Endodermal cell (in vitro differentiated cells): ENCODE measurements around the gene SOX11. TPM values are rescaled to one million over a fixed set of nuclear protein-coding genes. Genes with fewer than 3 reads are reported as not detected.

Experiments used
- DNase-seq: peaks from one replicate; pipeline ENCODE4 v3.0.0-alpha.2; 2017
- H3K27ac ChIP-seq: 2 replicates; pipeline ENCODE4 v1.5.1; 2013; ENCODE audit warnings: mild to moderate bottlenecking, low read depth, low read length, moderate library complexity
- H3K27me3 ChIP-seq: 2 replicates; pipeline ENCODE4 v1.6.1; 2013; ENCODE audit warnings: mild to moderate bottlenecking, low read length, moderate library complexity; ENCODE audit not compliant: insufficient read depth, control insufficient read depth, poor library complexity, severe bottlenecking
- H3K36me3 ChIP-seq: 2 replicates; pipeline ENCODE4 v1.7.0; 2013; ENCODE audit warnings: mild to moderate bottlenecking, low read length, moderate library complexity; ENCODE audit not compliant: control insufficient read depth, insufficient read depth
- H3K4me1 ChIP-seq: one replicate; pipeline ENCODE4 v1.7.0; 2013; ENCODE audit warnings: low read length; ENCODE audit not compliant: control insufficient read depth, insufficient read depth
- H3K4me3 ChIP-seq: 2 replicates; pipeline ENCODE4 v1.5.1; 2013; ENCODE audit warnings: mild to moderate bottlenecking, low read length, moderate library complexity
- H3K9ac ChIP-seq: 2 replicates; pipeline ENCODE4 v1.6.1; 2013; ENCODE audit warnings: mild to moderate bottlenecking, low read length, moderate library complexity; ENCODE audit not compliant: poor library complexity, severe bottlenecking; ENCODE audit errors: extremely low read depth
- H3K9me3 ChIP-seq: 2 replicates; pipeline ENCODE4 v1.6.1; 2013; ENCODE audit warnings: mild to moderate bottlenecking, low read length, moderate library complexity; ENCODE audit not compliant: control insufficient read depth
- H3K27ac Mint-ChIP-seq: 2 replicates; pipeline ENCODE4 v1.8.0; 2020; ENCODE audit warnings: mixed read lengths
- H3K27me3 Mint-ChIP-seq: 2 replicates; pipeline ENCODE4 v1.8.0; 2021; ENCODE audit warnings: mild to moderate bottlenecking, mixed read lengths; ENCODE audit not compliant: insufficient read depth
- H3K36me3 Mint-ChIP-seq: 2 replicates; pipeline ENCODE4 v1.8.0; 2020; ENCODE audit warnings: low read depth, mixed read lengths
- H3K4me1 Mint-ChIP-seq: 2 replicates; pipeline ENCODE4 v1.8.0; 2020; ENCODE audit warnings: mixed read lengths
- H3K4me3 Mint-ChIP-seq: 2 replicates; pipeline ENCODE4 v1.8.0; 2020; ENCODE audit warnings: mild to moderate bottlenecking, moderate library complexity, mixed read lengths
- H3K9me3 Mint-ChIP-seq: 2 replicates; pipeline ENCODE4 v1.8.0; 2020; ENCODE audit warnings: mild to moderate bottlenecking, mixed read lengths
- CTCF ChIP-seq: fragments of 200-600 bp; sonication (generic); conservative IDR thresholded peaks from 2 replicates; pipeline ENCODE4 v1.5.0; 2021; ENCODE audit warnings: antibody characterized with exemption, mild to moderate bottlenecking
- WGBS, 2 experiments: methylation state at CpG; one replicate each; pipeline versions ENCODE4 v1.1.5 to v1.1.7; 2013; ENCODE audit warnings: missing lambda C conversion rate in 2 of 2, mixed read lengths in 1 of 2; ENCODE audit not compliant: insufficient coverage in 1 of 2, insufficient read length in 1 of 2; 5-methylcytosine and 5-hydroxymethylcytosine counted together
- total RNA-seq, 2 donors: library from RNA; stranded (reverse); fragmentation: NEBNext Ultra II Directional in 1 of 2; extraction: Animal tissue kit (Norgen Biotek cat#: 25700) in 1 of 2; gene quantifications; 2 replicates in 1 of 2; 3 replicates in 1 of 2; pipeline ENCODE4 v1.2.1, GENCODE V29; 2021

The SOX11 gene
- total RNA-seq, 2 donors from 2014 or later, result 35.9 to 48.9 TPM

- Histone ChIP-seq H3K36me3 (peaks cover 15% of the 10 kb centered on the region), H3K9ac (no peak overlapping the region), H3K9me3 (no peaks in the 10 kb centered on the region), H3K4me3 (no peak overlapping the region), H3K27ac (no peak overlapping the region), H3K4me1 (no peaks in the 10 kb centered on the region), H3K27me3 (no peaks in the 10 kb centered on the region)
- H3K36me3 Mint-ChIP-seq, result peaks cover 6% of the 10 kb centered on the region
- no peak for DNase-seq
- TF ChIP-seq CTCF, result no peak
- 91 to 97% methylated on average over 4 of the region's 4 CpGs for WGBS, 2 experiments
- peaks cover 4% of the 10 kb centered on the region for H3K4me1 Mint-ChIP-seq
- no peaks in the 10 kb centered on the region for H3K9me3 Mint-ChIP-seq
- no peak overlapping the region for H3K27ac Mint-ChIP-seq
- peaks cover 11% of the 10 kb centered on the region for H3K27me3 Mint-ChIP-seq
- H3K4me3 Mint-ChIP-seq, result no peak overlapping the region
These were observed 13.3 kb downstream of the SOX11 start for GRCh38 chr2:5705490-5705889.

GRCh38 chr2:5706717-5707455 lies 14.7 kb downstream of the SOX11 start:
- Histone ChIP-seq H3K27me3 (no peaks in the 10 kb centered on the region), H3K9me3 (no peaks in the 10 kb centered on the region), H3K4me1 (no peaks in the 10 kb centered on the region), H3K4me3 (no peak overlapping the region), H3K9ac (no peak overlapping the region), H3K36me3 (peaks cover 1% of the 10 kb centered on the region), H3K27ac (no peak overlapping the region)
- no peak overlapping the region for H3K4me3 Mint-ChIP-seq
- no peak overlapping the region for H3K27ac Mint-ChIP-seq
- H3K27me3 Mint-ChIP-seq, result peaks cover 14% of the 10 kb centered on the region
- TF ChIP-seq CTCF, result no peak
- DNase-seq, result no peak
- 95 to 96% methylated on average over 34 to 56 of the region's 56 CpGs for WGBS, 2 experiments
- no peaks in the 10 kb centered on the region for H3K4me1 Mint-ChIP-seq
- H3K36me3 Mint-ChIP-seq, result peaks cover 6% of the 10 kb centered on the region
- no peaks in the 10 kb centered on the region for H3K9me3 Mint-ChIP-seq

GRCh38 chr2:5710615-5711014 lies 18.4 kb downstream of the SOX11 start:
- no peaks in the 10 kb centered on the region for H3K9me3 Mint-ChIP-seq
- no peaks in the 10 kb centered on the region for H3K27me3 ChIP-seq
- no peak overlapping the region for H3K9ac ChIP-seq
- no peak for TF ChIP-seq CTCF
- peaks cover 2% of the 10 kb centered on the region for H3K4me1 Mint-ChIP-seq
- no peak for DNase-seq
- H3K27ac Mint-ChIP-seq, result no peak overlapping the region
- no peaks in the 10 kb centered on the region for H3K36me3 Mint-ChIP-seq
- H3K4me1 ChIP-seq, result no peaks in the 10 kb centered on the region
- H3K36me3 ChIP-seq, result no peaks in the 10 kb centered on the region
- no peak overlapping the region for H3K27ac ChIP-seq
- 69 to 89% methylated on average over 2 to 6 of the region's 6 CpGs for WGBS, 2 experiments
- H3K4me3 Mint-ChIP-seq, result no peak overlapping the region
- peaks cover 15% of the 10 kb centered on the region for H3K27me3 Mint-ChIP-seq
- H3K4me3 ChIP-seq, result no peak overlapping the region
- no peaks in the 10 kb centered on the region for H3K9me3 ChIP-seq
